ENCODE data around the gene PAQR7. TPM values are rescaled to one million over a fixed set of nuclear protein-coding genes. Genes with fewer than 3 reads are reported as not detected.

Gene PAQR7
- total RNA-seq, 1 donor: 9.8 TPM

GRCh38 chr1:25814549-25815087, 60.9 kb downstream of the PAQR7 start:
- Histone ChIP-seq H3K79me2 (ENCODE audit: insufficient read depth, low read length) (peaks cover 2% of the 10 kb centered on the region), H3K27ac (ENCODE audit: low read depth, low read length) (no peak overlapping the region), H3K9me3 (ENCODE audit: low read depth, low read length) (no peaks in the 10 kb centered on the region), H3K4me2 (ENCODE audit: insufficient read depth, low read length) (no peak overlapping the region), H3K27me3 (ENCODE audit: insufficient read depth, low read length) (no peaks in the 10 kb centered on the region), H4K20me1 (ENCODE audit: insufficient read depth, low read length) (peaks cover 10% of the 10 kb centered on the region), H3K36me3 (ENCODE audit: insufficient read depth, low read length) (peaks cover 57% of the 10 kb centered on the region), H2AFZ (ENCODE audit: low read length) (no peak overlapping the region), H3K4me1 (ENCODE audit: insufficient read depth, low read length) (peaks cover 16% of the 10 kb centered on the region), H3K4me3 (ENCODE audit: insufficient read depth, low read length) (no peak overlapping the region)
- no peak for DNase-seq (ENCODE audit: insufficient read length, low spot score, missing footprints)
- no peak for TF ChIP-seq CTCF (IDR thresholded peaks at IDR 0.05; ENCODE audit: extremely low read depth, low read depth, low read length)

GRCh38 chr1:25813734-25814471, 61.6 kb downstream of the PAQR7 start:
- no peak for TF ChIP-seq CTCF (IDR thresholded peaks at IDR 0.05; ENCODE audit: extremely low read depth, low read depth, low read length)
- no peak overlapping the region for H3K27ac ChIP-seq (ENCODE audit: low read depth, low read length)
- H2AFZ ChIP-seq (ENCODE audit: low read length): no peak overlapping the region

GRCh38 chr1:25813071-25813733, 62.3 kb downstream of the PAQR7 start:
- Histone ChIP-seq H3K9me3 (ENCODE audit: low read depth, low read length) (no peaks in the 10 kb centered on the region), H3K27me3 (ENCODE audit: insufficient read depth, low read length) (no peaks in the 10 kb centered on the region), H3K27ac (ENCODE audit: low read depth, low read length) (no peak overlapping the region), H4K20me1 (ENCODE audit: insufficient read depth, low read length) (peaks cover 10% of the 10 kb centered on the region), H3K4me3 (ENCODE audit: insufficient read depth, low read length) (no peak overlapping the region), H3K36me3 (ENCODE audit: insufficient read depth, low read length) (peaks cover 70% of the 10 kb centered on the region), H3K79me2 (ENCODE audit: insufficient read depth, low read length) (no peaks in the 10 kb centered on the region), H2AFZ (ENCODE audit: low read length) (no peak overlapping the region), H3K4me2 (ENCODE audit: insufficient read depth, low read length) (no peak overlapping the region), H3K4me1 (ENCODE audit: insufficient read depth, low read length) (peaks cover 2% of the 10 kb centered on the region)
- no peak for DNase-seq (ENCODE audit: insufficient read length, low spot score, missing footprints)
- TF ChIP-seq CTCF (IDR thresholded peaks at IDR 0.05; ENCODE audit: extremely low read depth, low read depth, low read length): no peak

More at GRCh38 chr1:25813734-25814471, 61.6 kb downstream of the PAQR7 start:
- Histone ChIP-seq H3K27me3 (ENCODE audit: insufficient read depth, low read length) (no peaks in the 10 kb centered on the region), H3K4me3 (ENCODE audit: insufficient read depth, low read length) (no peak overlapping the region), H4K20me1 (ENCODE audit: insufficient read depth, low read length) (peaks cover 10% of the 10 kb centered on the region), H3K79me2 (ENCODE audit: insufficient read depth, low read length) (peaks cover 2% of the 10 kb centered on the region), H3K4me1 (ENCODE audit: insufficient read depth, low read length) (peaks cover 9% of the 10 kb centered on the region), H3K36me3 (ENCODE audit: insufficient read depth, low read length) (peaks cover 63% of the 10 kb centered on the region), H3K9me3 (ENCODE audit: low read depth, low read length) (no peaks in the 10 kb centered on the region), H3K4me2 (ENCODE audit: insufficient read depth, low read length) (no peak overlapping the region)
- peak; percentile 73 for DNase-seq (ENCODE audit: insufficient read length, low spot score, missing footprints)

Small RNA genes within 50 kb of the gene (small RNA-seq; reads per million reads assigned to genes)
- not detected for gene AL033528.1
- not detected for gene RF00019
- not detected for gene SNRPFP2

Other genes starting within 250 kb of the PAQR7 start
- gene SELENON, start 75.5 kb downstream of the PAQR7 start, total RNA-seq: 33.7 and 45.1 TPM in 2 replicates
- gene MTFR1L, start 55.8 kb downstream of the PAQR7 start, total RNA-seq: 46.6 and 47.4 TPM in 2 replicates
- gene AUNIP, start 16.3 kb downstream of the PAQR7 start, total RNA-seq: 0.72 and 0.88 TPM in 2 replicates
- 34.7 and 35.1 TPM in 2 replicates for gene STMN1, start 30.7 kb upstream of the PAQR7 start, total RNA-seq
- 6.5 and 6.9 TPM in 2 replicates for gene PAFAH2, start 122.4 kb upstream of the PAQR7 start, total RNA-seq
- gene EXTL1, start 146.1 kb upstream of the PAQR7 start, total RNA-seq: 1.4 and 3.2 TPM in 2 replicates
- gene SLC30A2, start 170.4 kb upstream of the PAQR7 start, total RNA-seq: not detected in 2 replicates
- gene TRIM63, start 191.9 kb upstream of the PAQR7 start, total RNA-seq: under 0.01 and 0.36 TPM in 2 replicates
- gene PDIK1L, start 236.1 kb upstream of the PAQR7 start, total RNA-seq: 6.5 TPM in 2 replicates